Fibroblast of skin of right biceps (primary cell): ENCODE measurements around the gene IL17RB.
A peak's percentile ranks its signal among the peaks of the same experiment; 100 is the strongest.

Experiments
- DNase-seq: peaks from one replicate; pipeline ENCODE4 v3.0.0-alpha.2; 2013

IL17RB gene

DNA sequence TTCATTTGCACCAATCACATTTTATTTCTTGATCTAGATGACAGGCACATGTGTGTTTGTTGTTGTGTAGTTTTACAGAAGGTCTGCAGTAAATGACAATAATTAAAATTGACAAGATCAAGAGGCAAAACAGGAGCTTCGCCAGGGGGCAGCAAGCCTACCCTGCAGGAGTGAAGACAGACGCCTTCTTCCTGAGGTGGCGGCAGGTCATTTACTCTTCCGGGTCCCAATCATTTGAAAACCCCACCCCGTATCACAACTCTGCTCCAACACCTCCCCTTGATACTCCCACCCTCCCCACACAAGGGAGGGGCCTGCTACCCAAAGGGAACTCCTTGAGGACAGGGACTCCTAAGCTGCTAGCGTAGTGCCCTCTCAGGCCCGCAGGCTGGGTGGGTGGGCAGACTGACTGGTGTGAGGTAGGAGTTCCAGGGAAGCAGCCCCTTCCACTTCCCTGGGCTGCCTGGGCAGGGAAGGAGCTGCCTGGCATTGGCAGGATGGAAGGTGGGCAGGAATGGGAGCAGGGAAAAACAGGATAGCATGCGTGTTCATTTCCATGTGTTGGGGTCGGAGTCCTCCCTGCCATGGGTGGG, 13.2 kb upstream of the IL17RB start:
- no peak for DNase-seq

DNA sequence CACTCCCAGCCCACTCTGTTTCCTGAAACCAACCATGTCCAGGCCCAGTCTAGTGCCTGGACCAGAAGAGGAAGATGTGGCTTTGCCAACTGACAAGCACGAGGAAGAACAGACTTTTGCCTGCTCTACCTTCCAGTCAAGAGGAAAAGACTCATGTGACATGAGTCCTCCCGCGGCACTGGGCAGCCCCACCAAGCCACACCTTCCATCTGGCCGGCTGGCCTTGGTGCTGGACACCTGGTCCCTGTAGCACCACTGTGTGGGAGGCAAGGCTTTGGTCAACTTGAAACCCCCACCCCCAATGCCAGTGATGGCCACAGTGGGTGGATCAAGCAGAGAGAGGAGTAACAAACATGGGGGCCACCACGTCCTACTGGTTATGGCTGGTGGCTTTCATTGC, 12.7 kb upstream of the IL17RB start:
- no peak for DNase-seq

DNA sequence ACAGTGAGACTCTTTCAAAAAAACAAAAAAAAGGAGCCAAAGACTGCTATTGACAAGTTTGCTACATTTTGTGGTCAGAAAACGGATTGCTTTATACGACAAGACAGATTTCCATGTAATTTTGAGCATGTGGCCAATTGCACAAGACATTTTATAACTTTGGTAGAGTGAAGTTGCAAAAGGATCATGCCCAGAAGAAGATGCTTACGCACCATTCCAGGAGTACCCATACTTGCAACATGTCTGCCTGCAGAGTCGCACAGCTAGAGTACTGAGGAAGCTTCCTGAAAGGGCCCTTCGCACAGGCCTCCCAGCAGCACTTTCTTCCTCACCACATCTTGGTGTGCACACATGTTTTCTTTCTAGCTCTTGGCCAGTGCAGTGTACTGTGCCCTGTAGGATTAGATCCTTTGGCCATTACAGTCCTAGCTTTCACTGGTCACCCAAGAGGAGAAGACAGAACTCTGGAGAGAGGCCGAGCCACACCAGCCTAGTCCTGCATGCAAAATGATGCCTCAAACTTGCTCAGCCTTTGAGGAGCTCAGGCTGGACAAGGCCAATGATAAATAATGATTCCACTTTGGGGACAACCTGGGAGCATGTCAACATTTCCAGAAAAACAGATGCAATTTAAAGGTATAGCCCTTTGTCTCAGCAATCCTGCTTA, 11.8 kb upstream of the IL17RB start:
- no peak for DNase-seq

DNA sequence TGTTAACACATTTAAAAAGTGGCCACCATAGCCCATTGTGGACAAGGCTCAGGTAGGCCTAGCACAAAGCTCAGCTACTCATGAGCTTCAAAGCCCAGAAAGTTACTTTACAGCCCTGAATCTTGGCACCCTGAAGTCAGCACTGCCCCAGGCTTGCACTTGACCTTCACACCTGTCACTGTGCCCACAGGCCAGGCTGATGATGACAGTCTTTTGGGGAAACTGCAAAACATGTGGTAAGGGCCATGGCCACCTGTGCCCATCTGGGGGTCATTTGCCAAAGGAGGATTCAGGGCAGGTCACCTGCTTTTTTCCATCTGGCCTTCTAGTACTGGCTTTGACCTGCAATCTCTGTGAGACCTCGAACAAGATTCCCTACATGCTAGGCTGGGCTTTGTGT, 11.1 kb upstream of the IL17RB start:
- no peak for DNase-seq

DNA sequence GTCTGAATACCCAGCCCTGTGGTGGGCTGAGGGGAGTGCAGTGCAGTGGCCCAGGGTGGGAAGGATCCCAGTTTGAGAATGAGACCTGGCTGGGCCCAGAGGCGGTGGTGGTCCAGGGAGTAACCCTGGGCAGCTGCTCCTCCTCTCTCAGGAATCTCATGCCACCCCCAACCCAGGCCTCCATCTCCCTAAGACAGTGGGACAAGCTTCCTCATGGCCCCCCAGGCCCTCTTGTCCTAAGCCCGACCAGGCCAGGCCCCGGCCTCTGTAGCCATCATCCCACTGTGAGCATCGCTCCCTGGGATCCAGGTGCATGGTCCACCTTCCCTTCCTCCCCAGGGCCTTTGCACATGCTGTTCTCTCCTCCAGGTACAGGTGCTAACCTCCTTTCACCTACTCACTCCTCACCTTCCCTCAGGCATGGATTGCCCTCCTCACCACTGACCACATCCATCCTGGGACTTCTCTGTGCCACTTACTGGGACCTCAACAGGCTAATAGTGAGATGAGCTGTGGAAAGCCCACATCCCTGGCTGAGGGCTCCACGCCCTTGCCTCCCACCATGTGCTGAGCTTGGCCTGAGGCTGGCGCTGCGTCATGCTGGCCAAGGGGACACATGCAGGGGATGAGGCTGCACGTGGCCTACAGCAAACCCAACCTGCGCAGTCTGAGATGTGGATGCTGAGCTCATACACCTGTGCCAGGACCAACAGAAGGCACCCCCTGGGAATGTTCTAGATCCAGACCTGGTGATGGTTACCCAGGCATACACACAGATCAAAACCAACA, 10.1 kb upstream of the IL17RB start:
- no peak for DNase-seq

DNA sequence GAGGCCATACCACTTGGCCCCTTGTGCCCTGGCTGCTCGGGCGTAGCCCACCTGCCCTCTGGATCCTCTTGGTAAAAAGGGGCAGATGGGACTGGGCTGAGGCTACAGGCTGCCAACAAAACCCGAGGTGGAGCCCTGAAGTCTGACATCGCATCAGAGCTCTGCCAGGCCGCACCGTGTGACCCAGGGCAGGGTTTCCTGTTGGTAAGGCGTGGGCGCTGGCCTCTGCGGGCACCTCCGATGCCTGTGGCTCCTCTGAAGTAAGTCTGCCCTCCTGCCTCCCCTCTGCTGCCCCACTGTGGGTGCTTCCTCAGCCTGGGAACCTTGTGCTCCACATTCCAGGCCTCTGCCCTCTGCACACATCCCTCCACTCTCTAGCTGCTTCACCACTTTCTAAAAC, 9.0 kb upstream of the IL17RB start:
- no peak for DNase-seq

DNA sequence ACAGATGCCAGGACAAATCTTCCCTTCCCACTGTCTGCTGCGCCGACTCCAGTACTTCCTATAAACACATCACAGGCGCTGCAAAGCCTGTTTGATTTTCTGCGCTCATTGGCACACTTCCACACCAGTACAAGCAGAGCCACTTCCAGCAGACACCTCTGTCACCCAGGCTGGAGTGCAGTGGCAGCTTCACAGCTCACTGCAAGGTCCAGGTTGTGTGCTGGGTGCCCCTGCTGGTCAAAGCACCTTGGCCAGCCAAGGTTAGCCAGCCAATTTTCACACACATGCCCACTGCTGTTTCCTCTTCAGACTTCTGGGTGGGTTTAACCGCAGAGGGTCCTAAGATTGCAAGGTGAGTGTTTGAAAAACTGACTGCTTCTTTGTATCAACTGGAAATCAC, 5.1 kb upstream of the IL17RB start:
- no peak for DNase-seq

DNA sequence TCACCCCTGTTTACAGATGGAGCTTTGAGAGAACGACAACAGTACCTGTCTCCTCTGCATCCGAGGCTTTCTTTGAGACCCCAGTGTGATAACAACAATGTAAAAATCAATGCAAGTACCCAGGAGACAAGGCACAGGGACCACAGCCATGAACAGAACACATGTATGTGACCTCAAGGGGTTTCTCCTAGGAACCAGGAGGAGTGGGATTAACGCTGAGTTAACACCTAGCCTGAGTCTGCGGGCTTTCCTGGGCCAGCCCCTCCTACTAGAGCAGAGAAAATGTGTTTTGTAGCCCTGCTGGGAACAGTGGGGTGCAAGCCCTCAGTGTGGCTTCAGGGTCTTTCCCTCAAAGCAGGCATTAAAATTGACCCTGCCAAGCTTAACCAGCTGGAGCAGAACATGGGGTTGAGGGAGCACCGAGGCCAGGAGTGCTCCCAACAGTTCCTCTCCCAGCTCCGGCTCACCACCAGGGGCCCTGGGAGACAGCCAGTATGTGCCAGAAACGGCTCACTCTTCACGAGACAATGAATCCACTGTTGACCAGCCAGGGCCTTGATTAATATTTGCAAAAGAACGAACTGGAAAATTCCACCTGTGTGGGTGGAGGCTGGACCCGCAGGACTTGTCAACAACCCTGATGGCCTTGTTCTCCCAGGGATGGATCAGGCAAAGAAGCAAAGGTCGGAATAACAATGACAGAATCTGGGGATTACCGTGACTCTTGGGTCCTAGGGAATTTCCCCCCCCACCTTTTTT, 3.8 kb upstream of the IL17RB start:
- DNase-seq, result peak; percentile 10

DNA sequence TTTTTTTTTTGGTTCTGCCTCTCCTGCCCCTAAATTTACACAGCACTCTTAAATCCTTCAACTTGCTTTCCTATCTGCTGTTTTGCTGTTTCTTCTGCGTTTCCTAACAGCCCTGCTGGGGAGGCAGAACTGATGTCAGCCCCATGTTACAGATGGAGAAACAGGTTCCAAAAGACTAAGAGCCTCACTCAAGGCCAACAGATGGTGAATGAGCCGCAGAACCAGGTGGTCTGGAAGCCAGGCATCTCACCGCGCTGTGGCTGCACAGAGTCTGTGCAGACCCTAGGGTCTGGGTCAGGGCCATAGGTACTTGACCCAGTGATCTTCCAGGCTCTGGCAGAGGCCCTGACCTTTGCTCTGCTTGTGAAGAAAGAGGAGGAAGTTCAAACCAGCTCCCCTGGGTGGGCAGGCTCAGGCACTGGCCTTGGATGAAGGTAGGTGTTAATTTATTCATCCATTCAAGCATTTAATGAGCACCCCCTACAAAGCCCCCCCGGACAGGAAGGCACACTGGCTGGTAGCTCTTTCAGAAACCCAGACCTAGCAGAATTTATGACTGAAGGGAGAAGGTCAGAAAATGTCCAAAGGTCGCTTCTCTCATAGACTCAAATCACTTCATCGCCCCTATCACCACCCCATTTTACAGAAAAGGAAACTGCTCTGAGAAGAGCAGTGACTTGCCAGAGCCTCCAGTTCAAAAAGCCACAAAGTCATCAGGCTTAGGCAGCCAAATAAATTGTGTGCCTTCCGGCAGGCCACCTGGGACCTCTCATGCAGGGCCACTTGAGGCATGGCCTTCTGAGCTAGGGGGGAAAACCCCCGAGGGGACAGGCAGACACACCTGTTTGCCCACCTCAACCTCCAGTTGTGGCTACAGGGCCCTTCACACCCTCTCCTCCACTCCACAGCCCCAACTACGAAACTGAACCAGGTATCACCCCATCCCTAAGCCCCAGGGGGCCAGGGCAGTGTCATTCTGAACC, 2.9 kb upstream of the IL17RB start:
- no peak for DNase-seq

DNA sequence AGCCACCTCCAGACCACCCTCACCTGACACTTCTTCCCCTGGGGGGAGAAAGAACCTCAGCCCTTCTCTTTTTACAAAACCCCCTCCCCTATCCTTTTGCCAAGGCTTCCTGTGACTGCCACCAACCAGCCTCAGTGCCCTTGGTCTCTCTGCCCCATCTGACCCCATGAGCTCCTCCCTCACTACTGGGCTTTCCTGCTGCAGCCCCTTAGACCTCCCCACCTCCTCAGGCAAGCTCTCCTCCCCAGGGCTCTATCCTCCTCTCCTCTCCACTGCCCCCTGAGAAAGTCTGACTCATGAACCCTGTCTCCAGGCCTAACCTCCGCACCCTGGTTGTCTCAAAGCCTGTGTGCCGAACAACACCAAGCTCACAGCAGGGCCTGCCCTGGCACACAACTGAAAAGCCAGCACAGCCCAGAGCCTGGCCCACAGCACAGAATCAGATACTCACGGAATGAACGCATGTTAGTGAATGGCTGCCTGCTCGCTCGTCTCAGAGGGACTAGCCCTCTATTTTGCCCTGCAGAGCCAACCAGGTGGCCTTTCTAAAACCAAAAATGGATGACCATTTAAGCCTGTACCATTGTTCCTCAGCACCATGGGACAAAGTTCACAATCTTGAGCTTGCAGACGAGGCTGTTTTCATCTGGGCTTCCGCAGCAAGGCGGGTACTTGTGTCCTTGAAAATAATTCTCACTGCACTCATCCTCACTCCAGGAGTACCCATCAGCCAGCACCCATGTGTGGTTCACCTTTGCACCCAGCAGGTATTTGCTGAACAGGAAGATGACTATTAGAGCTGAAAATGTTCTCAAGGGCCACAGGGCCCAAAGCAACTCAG, 1.9 kb upstream of the IL17RB start:
- no peak for DNase-seq

DNA sequence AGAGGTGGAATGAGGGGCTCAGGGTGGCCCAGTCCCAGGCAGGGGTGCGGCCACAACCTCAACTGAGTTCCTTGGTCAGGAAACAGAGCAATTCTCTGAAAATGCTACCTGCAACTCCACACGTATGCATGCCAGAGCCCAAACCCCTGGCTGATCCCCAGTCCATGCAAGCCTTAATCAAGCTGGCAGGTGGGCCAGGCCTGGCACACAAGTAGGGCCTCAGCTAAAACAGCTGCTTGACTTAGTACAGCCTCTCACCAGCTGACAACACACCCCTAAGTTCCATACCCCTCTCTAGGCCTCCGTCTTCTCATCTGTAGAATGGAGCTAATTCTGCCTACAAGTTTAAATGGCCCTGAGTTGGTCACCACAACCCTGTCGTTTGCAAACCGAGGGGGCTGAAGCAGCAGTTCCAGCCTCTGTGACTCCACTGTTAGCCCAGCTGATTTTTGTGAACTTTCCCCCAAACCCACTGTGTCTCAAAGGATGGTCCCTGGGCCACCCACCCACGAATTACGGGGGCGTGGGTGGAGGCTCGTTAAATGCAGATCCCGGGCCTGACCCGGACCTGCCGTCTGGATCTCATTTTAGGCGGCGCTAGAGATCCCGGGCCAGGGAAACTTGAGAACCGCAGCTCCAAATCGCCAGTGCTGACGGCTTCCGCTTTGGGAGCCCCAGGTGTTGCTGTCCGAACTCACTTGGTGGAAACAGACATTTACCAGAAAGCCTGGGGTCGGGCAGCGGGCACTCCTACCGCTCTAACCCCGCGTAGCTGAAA, 1.1 kb upstream of the IL17RB start:
- peak; percentile 28 for DNase-seq

DNA sequence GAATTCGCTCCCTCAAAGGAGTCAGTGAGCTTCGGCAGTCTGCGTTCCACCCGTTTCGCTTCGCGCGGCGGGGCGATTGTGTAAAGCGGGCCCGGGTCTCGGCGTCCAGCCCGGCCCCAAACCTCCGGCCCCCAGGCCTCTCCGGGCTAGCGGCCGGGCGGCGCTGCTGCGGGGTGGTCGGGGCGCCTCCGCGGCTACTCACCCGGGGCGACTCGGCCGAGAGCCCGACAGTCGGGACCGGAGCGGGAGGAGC, 561 bp upstream of the IL17RB start:
- DNase-seq, result no peak

DNA sequence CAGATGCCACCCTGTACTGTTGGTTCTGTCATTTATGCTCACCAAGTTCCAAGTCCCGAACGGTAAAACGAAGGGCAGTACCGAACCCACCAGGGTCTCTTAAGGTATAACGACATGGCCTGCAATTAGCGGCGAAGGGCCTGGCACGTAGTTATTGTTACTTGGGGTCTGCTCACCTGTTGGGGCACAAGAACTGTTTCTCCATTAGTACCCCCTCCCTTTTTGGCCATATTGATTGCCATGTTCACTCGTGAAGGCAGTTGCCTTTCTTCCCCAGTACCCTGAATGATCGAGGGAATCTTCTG, 435 bp downstream of the IL17RB start:
- DNase-seq, result no peak

DNA sequence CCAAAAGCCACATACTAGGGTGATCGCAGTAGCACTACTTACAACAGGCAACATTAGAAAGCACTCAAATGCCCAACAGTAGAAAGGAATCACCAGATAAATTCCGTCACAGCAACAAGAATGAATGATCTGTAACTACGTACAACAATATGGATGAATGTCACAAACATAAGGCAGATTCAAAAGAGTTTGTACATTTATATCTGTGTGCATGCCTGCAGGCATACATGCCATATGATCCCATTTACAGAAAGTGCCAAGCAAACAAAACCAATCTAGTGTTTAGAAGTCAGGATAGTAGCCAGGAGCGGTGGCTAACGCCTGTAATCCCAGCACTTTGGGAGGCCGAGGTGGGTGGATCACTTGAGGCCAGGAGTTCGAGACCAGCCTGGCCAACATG, 3.5 kb downstream of the IL17RB start:
- DNase-seq, result no peak

DNA sequence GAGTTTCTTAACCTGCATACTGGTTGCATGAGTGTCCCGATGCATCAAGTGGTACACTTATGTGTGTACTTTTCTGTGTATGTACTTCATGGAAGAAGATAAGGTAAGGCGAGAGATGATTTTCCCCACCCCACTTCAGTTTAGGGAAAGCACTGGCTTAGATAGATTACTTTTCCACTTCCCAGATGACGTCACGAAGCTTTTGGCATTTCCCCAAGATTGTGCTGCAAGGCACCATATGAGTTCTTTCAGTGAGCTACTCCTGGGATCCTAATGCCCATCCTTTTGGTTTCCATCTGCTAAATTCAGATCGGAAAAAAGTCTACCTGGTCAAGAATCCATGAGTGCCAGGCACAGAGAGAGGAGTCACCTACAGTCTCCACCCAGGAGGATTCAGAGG, 4.5 kb downstream of the IL17RB start:
- DNase-seq, result peak; percentile 33

DNA sequence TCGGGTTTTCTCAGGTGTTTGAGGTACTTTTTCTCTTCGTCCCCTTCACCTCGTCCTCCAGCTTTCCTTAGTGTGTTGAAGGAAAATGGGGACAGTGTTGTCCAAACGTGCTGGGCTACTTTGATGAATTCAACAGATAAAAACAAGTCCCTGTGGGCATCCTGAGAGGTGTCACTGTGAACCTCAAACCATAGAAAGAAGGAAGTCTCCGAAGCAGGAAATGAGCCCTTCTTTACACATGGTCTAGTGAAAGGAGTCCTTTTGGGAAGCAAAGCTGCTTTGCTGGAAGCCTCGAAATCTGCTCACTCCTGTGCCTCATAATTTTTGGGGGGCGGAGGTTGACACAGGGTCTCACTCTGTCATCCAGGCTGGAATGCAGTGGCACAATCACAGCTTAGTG, 10.6 kb downstream of the IL17RB start:
- no peak for DNase-seq

DNA sequence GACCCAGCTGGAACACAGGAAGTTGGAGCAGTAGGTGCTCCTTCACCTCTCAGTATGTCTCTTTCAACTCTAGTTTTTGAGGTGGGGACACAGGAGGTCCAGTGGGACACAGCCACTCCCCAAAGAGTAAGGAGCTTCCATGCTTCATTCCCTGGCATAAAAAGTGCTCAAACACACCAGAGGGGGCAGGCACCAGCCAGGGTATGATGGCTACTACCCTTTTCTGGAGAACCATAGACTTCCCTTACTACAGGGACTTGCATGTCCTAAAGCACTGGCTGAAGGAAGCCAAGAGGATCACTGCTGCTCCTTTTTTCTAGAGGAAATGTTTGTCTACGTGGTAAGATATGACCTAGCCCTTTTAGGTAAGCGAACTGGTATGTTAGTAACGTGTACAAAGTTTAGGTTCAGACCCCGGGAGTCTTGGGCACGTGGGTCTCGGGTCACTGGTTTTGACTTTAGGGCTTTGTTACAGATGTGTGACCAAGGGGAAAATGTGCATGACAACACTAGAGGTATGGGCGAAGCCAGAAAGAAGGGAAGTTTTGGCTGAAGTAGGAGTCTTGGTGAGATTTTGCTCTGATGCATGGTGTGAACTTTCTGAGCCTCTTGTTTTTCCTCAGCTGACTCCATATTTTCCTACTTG, 11.9 kb downstream of the IL17RB start:
- no peak for DNase-seq

DNA sequence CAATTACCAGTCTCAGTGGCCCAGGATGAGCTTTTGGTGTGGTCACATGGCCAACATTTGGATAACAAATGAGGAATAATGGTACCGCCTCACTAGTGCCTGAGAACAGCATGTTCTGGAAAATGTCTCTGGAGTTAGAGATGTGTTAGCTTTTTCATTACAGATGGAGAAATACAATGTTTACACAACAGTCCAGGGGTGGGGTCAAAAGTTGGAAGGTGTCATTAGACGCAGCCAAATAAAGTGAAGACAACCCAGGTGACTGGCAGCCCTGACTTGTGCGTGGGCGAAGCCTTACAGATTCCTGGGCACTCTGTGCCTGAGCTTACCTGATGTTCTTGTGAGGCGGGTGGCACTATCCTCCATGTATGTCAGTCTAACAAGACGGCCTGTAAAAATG, 12.8 kb downstream of the IL17RB start:
- no peak for DNase-seq

DNA sequence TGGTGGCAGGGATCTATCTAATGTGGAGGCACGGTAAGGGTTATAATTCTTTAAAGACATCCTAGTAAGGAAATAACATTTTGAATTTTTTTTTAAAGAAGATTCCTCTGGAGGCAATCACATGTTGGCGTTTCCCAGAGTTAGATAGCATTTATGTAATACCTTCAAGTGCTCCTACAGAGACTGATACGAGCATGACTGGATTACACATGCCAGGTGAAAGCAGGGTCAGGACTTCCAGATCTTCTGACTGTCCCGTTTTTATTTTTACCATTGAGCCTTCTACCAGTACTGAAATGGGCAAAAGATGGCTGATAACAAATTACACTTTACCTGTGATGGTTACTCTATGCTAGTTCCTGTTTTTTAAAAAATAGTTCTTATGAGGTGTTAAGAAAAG, 13.8 kb downstream of the IL17RB start:
- DNase-seq, result no peak

DNA sequence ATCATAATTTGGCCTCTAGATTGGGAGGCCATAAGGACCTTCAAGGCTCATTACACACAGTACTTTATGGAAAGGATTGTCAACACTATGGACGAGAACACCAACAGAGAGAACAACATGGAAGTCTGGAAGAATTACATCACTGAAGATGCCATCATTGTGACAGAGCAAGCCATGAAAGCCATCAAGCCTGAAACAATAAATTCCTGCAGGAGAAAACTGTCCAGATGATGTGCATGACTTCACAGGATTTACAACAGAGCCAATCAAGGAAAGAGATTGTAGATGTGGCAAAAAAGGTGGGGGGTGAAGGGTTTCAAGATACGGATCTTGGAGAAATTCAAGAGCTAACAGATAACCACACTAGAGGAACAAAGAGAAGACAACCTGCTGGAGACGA, 15.9 kb downstream of the IL17RB start:
- DNase-seq, result no peak

DNA sequence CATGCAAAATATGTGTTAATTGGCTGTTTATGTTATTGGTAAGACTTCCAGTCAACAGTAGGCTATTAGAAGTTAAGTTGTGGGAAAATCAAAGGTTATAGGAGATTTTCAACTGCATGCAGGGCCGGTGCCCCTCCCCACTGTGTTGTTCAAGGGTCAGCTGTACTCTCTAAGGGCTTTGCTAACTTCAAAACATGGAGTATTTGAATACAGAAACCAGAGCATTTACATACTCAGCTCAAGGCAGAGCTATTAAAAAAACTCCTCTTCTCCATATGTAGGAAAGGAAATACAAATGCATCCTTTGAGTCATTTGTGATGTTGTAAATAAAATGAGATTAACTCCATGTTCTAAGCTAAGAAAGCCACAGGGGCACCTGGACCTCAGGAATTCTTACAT, 16.8 kb downstream of the IL17RB start:
- DNase-seq, result no peak
